Gastroesophageal sphincter (tissue), 3 donors: ENCODE results near the gene ZSWIM6.

Experiments used
- EP300 ChIP-seq: sonication (generic); formaldehyde crosslinking; IDR thresholded peaks from one replicate; pipeline ENCODE4 v1.6.1; 2017; ENCODE audit warnings: antibody characterized with exemption, mild to moderate bottlenecking
- POLR2A ChIP-seq, 2 donors: fragments of 450-650 bp; IDR thresholded peaks; one replicate each; pipeline ENCODE4 v1.6.1; 2017; ENCODE audit warnings: antibody characterized with exemption in 2 of 2, mild to moderate bottlenecking in 2 of 2, moderate library complexity in 1 of 2
- TF ChIP-seq, protein P1 (sequence below), 4 experiments: fragments of 200-600 bp in 2 of 4; fragments of 450-650 bp in 2 of 4; sonication (generic) in 1 of 4; IDR thresholded peaks; one replicate each; pipeline ENCODE4 v1.5.1; 2017 to 2019; ENCODE audit warnings: antibody characterized with exemption in 4 of 4, mild to moderate bottlenecking in 2 of 4, moderate library complexity in 2 of 4

DNA sequence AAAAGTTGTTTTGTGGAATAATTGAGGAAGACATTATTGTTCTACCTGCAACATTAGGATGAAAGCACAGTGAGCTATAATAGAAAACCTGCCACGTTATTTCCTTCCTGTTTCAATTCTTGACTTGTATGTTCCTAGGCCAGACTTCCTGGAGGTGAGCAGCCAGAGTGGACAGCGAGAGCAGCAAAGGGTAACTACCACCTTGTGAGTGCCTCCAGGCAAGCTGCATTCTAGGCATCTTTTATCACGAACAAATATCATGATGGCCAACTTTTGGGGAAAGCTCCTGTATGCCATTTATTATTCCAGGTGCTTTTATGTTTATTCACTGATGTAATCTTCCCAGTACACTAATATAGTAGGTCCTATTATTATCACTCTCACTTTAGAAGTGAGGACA is 34.0 kb upstream of the ZSWIM6 start:
- TF ChIP-seq, protein P1, sequence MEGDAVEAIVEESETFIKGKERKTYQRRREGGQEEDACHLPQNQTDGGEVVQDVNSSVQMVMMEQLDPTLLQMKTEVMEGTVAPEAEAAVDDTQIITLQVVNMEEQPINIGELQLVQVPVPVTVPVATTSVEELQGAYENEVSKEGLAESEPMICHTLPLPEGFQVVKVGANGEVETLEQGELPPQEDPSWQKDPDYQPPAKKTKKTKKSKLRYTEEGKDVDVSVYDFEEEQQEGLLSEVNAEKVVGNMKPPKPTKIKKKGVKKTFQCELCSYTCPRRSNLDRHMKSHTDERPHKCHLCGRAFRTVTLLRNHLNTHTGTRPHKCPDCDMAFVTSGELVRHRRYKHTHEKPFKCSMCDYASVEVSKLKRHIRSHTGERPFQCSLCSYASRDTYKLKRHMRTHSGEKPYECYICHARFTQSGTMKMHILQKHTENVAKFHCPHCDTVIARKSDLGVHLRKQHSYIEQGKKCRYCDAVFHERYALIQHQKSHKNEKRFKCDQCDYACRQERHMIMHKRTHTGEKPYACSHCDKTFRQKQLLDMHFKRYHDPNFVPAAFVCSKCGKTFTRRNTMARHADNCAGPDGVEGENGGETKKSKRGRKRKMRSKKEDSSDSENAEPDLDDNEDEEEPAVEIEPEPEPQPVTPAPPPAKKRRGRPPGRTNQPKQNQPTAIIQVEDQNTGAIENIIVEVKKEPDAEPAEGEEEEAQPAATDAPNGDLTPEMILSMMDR (IDR thresholded peaks at IDR 0.05): no peak
- TF ChIP-seq EP300: no peak
- no peak for TF ChIP-seq POLR2A (IDR thresholded peaks at IDR 0.05)
